DMS 273 treated with DMSO at 0.1 percent for 48 hours (cell line): Measurements from ENCODE around the gene TBCB.
A peak's percentile ranks its signal among the peaks of the same experiment; 100 is the strongest.

ENCODE experiments used
- DNase-seq: peaks from one replicate; lab custom pipeline; 2025; lab: John Stamatoyannopoulos, UW

The TBCB gene

DNA sequence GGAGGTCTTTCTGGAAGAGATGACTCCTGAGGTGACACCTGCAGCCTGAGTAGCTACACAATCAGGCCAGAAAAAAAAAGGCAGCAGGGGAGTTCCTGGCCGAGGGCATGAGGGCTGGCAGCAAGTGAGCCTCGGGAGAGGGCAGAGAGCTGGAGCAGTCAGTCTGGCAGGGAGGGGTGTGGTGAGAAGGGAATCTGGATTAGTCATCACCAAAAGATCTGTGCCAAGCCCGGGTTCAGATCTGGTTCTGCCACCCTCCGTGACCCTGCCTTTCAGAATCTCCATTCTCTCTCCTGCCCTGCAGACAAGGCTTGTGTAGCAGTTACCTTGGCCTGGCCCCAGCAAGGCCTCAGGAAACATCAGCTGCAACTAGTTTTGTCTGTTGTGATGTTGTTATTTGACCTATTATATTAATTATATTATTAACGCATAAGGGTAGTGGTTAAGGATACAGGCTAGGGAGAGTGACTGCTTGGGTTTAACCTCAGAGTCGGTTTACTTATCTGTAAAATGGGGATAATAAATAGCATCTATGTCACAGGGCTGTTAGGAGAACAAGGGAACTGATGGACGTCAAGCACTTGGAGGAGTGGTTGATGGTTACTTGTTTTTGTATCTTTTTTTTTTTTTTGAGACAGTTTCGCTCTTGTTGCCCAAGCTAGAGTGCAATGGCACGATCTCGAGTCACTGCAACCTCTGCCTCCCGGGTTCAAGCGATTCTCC is 21.9 kb downstream of the TBCB start:
- DNase-seq: peak; percentile 36

DNA sequence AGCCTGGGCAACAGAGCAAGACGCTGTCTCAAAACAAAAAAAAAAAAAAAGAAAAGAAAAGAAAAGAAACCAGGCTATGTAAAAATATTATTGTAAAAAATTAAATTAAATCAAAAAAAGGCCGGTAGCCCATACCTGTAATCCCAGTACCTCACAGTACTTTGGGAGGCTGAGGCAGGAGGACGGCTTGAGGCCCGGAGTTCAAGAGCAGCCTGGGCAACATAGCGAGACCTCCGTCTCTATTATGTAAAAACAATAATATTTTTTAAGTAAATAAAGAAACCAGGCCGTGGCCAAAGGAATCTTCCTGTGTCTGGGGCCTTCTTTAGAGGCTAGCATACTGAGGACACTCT is 23.8 kb downstream of the TBCB start:
- DNase-seq: no peak

DNA sequence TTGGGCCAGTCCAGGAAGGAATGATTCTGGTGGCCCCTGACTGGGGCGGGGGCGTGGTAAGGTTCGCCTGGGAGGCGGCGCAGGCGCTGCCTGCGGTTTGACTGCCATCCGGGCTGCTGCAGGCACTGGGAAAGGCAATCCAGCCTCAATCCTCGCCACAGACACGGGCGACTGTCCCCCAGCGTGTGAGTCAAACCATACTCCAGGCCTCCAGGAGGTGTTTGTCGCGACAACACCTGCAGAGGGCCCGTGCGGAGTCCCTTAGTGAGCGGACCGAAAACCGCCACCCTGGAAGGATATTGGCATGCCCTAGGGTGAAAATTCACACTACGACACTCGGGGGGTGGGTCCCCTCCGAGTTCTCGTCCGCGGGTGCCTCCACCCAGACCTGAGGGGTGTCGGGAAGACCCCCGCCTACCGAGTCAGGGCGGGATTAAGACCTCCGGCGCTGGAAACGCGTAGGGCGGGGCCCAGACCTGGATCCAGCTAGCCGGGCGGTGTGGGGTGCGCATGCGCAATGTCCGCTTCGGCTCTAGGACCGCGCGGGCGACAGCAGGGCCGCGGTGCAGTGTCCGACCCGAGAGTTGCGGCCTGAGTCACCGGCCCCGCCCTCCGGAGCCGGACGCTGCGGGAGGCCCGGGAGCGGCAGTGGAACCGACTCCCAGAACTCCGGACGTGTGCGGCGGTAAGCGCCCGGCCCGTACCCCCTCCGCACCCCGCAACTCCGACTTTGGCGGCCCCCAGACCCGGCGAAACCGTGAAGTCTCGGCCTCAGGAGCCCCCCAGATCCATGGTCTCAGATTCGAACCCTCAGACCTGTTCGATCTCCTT is 24.4 kb downstream of the TBCB start, which contains the start of gene CAPNS1:
CAPNS1 (plus strand) TSS at position 594 of the 831 bp plus-strand sequence. CDS start 946 bp downstream, outside the sequence.
- DNase-seq: peak; percentile 87

DNA sequence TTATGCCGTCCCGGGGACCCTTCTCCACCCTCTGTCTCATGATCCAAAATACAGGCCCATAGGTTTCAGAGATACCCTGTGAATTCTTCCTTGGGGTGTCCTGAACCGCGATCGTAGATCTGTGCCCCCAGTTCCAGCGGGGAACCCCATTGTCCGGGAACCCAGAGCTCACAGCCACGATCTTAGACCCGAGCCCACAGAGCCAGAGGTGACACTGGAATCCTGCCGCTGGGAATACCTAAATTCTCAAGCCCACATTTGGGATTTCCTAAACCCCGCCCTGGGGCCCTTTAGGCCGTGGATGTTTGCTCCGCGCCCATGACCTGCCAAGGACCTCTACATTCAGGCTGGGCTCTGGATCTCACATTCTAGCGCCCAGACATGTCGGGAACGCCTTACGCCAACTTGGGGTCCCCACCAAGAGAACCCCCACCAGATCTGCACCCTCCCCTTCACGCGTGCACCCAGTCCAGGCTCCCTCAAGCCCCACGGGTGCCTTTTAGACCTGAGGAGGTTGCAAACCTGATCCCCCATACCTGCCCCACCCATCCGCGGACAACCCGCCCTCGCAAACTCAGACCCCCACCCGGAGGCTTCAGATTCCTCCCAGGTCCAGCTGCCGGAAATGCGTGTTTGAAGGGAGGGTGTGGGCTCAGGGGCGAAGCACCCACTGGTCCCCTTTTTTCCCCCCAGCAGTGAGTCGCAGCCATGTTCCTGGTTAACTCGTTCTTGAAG is 25.2 kb downstream of the TBCB start:
- peak; percentile 29 for DNase-seq

DNA sequence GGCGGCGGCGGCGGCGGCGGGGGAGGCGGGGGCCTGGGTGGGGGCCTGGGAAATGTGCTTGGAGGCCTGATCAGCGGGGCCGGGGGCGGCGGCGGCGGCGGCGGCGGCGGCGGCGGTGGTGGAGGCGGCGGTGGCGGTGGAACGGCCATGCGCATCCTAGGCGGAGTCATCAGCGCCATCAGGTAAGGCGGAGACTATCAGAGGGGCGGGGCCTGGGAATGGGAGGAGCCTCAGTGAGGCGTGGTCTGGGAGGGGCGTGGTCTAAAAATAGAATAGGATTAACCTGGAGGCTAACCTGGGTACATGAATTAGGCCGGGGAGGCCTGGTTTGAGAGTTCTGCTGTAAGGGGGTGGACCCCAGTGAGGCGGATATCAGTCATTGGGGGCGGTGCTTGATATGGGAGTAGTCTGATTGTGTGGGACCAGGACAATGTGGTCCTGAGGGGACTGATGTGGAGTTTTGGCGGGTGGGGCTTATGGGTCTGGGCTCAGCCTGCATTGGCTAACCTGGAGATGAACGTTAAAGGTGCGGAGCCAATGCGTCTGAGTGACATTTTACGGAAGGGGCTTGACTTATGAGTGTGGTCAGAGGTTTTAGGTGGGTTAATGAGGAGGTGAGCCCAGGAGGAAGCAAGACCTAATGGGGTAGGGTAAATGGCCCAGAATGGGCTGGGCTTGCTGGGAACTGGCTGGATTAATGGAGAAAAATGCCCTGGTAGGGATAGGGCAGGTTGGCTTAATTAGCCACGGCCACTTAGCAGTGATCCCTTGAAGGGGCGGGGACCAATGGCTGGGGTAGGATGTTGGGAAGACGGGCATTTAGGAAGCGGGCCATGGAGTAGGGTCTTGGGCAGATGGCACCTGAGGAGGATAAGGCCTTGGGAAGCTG is 26.0 kb downstream of the TBCB start:
- DNase-seq: peak; percentile 33

DNA sequence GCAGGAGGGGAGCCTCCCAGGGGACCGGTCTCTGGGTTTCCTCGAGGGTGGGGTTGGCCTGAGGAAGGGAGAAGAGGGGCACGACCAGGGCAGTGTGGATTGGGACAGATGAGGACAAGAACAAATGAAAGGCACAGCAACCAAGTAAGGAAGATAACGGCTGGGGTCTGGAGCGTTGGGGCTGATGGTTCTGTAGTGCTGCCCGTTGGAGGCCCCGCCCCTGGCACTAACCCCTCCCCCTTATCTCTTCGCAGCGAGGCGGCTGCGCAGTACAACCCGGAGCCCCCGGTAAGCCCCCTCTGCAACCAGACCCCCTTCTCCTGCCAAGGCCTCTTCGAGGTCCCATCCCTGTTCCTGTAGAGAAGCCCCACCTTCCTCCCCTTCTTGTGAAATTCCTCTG is 26.8 kb downstream of the TBCB start:
- no peak for DNase-seq

DNA sequence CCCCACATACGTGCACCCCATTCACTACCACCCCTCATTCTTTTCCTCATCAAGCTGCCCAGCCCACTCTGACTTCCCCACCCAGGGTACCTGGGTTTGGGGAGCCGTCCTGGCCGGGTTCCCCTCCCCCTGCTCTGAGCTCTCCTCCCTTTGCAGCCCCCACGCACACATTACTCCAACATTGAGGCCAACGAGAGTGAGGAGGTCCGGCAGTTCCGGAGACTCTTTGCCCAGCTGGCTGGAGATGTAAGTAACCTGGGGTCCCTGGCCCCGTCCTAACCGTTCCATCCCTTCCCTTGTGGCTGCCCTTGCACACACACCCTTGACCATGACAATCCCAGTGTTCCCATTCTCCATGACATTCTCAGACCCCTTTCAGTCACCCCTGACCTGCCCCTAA is 27.2 kb downstream of the TBCB start:
- DNase-seq: no peak

DNA sequence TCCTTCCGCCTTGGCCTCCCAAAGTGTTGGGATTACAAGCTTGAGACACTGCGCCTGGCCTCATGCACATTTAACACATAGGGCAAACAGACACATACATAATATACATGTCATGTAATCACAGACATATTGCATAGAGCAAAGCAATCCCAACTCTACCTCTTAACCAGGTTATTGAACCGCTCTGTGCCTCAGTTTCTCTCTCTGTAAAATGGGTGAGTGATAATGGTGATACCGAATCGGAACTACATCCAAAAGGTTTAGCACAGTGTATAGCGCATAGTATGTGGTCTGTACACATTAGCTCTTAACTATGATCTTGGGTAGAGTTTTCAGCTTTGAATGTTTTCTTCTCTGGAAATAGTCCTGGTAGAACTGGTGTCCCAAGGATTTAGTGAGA is 29.4 kb downstream of the TBCB start:
- DNase-seq: no peak

DNA sequence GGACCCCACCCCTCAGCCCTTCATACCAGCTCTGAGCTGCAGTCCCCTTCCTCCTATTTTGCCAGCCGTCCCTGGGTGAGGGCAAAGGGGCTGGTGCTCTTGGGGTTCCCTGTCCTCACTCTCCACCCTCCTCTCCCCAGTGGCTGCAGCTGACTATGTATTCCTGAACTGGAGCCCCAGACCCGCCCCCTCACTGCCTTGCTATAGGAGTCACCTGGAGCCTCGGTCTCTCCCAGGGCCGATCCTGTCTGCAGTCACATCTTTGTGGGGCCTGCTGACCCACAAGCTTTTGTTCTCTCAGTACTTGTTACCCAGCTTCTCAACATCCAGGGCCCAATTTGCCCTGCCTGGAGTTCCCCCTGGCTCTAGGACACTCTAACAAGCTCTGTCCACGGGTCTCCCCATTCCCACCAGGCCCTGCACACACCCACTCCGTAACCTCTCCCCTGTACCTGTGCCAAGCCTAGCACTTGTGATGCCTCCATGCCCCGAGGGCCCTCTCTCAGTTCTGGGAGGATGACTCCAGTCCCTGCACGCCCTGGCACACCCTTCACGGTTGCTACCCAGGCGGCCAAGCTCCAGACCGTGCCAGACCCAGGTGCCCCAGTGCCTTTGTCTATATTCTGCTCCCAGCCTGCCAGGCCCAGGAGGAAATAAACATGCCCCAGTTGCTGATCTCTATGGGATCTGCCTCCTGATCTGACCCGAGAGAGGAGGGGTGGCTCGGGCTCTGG is 34.6 kb downstream of the TBCB start:
- no peak for DNase-seq

DNA sequence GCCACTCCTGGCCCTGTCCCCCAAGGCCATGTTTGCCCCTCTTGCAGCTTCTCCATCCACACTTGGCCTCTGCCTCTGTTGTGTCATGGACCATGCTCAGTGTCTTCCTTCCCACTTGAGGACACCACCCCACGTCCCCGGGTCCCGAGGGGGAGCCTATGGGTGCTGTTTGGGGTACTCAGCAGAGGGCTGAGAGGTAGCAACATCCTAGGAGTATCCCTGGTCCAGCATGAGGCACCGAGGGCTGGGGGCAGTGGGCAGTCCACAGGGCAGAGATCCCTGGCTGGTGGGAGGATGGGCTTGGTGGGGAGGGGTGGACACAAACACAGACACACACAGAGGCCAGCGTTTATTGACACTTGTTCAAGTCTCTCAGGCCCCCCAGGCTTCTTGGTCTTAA is 35.3 kb downstream of the TBCB start:
- DNase-seq: no peak

DNA sequence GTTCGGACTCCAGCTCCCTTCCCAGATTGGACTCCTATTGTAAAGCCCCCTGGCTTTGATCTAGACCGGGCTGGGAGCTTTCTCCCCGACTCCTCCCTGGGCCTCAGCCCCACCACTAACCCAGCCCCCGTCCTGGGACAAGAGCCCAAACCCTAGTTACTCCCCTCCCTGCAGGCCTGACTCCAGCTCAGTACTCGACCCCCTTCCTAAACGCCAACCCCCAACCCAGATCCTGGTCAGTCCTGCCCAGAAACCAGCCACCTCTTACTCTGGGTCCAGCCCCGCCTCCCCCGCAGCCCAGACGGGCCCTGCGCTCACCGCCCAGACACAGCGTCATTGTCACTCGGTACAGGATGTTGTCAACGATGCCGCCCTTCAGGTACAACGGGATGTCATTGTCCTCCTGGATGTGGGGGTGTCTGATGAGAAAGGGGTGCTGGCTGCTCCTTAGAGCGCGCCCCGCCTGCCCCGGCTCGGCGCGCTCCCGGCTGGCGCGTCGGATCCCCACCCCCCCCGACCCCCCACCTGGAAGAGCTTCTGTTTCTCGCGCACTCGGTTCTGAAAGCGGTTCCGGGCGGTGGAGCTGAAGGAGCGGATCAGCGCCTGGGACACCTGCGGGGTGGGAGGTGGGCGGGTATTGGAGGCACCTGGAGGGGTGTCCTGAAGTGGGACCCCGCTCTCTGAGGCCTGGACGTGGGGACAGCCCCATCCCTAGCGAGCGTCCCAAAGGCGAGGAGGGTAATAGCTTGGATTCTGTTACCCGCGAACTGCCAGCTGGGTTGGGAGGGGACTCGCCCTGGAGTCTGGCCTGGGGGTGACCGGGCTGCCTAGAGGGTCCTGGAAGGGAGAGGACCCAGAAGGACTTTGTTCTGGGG is 36.1 kb downstream of the TBCB start:
- DNase-seq: no peak

DNA sequence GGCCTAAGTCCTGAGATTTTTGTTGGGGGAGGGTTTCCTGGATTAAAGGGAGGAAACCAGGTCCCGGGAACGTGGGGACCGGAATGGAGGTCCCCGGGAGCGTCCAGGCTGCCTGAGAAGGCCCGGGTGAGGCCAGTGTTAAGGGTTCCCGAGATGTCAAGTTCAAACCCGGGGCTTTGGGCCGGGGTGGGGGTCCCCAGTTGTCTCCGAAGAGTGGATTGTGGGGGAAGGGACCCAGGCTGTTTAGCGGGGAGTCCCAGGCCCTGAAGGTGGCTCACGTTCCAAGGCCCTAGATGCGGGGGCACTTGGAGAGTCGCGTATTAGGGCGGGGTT is 36.7 kb downstream of the TBCB start:
- no peak for DNase-seq

DNA sequence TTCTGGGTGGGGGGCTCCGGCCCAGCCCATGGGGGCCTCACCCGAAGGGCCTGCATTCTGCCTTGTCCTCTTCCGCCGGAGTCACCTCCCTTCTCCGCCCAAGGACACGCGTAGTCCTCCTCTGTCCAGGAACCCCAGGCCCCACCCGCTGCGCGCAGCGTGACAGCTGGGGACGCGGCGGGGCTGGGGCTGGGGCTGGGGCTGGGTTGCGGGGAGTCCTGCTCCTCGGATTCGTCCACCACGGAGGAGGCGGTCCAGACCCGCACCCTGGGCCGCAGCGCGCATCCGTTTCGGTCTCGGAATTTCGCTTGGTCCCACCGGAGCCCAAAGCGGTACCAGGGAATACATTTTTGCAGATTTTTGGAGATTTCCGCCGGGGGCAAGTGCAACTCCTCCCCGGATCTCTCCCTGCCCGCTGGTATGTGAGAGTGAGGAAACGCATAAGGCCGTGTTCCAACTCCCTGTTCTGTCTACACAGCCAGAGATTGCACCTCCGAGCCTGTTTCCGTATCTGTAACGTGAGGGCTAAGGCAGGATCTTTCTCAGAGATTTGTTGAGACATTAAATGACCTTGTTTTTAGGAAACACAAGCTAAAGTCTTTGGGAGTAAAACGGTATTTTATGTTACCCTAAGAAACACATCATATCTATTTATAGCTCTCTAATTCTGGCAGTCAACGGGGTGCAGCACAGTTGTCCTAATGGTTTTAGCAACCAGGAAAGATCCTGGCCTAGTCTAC is 37.3 kb downstream of the TBCB start, which contains the start of gene COX7A1:
COX7A1 (minus strand) TSS at position 96 of the 740 bp plus-strand sequence; CDS start at position 56, 40 bp downstream.
- no peak for DNase-seq

DNA sequence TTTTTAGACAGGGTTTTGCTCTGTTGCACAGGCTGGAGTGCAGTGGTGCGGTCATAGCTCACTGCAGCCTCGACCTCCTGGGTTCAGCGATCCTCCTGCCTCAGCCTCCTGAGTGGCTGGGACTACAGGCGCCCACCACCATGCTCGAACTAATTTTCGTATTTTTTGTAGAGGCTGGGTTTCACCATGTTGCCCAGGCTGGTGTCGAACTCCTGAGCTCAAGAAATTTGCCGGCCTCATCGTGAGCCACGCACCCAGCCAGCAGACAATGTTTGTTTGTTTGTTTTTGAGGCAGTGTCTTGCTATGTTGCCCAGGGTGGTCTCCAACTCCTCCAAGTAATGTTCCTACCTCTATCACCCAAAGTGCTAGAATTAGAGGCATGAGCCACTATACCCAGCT is 37.9 kb downstream of the TBCB start:
- no peak for DNase-seq

DNA sequence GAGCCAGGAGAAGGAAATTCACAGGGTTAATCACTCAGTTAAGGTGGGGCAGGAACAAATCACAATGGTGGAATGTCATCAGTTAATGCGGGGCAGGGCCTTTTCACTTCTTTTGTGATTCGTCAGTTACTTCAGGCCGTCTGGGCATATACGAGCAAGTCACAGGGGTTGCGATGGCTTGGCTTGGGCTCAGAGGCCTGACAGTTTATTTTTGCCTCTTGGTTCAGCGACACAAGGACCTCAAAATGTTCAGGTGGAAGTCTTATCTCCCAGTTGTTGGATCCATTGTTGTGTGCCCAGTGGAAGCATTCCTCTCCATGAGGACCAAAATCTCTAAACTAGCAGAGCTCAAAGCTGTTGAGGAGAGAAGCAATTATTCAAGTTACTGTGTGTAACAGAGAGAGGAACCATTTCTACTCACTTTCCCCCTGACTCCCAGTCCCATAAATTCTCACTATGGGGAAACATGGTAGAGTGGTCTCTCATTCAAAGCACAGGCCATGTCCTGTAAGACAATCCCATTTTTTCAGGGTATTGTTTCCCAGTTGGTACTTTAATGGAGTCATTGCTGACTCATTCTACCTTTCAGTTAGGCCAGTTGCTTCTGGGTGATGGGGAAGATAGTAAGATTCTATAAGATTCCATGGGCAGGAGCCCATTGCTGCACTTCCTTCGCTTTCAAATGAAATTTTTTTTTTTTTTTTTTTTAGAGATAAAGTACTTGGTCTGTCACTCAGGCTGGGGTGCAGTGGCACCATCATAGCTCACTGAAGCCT is 45.7 kb downstream of the TBCB start:
- no peak for DNase-seq

DNA sequence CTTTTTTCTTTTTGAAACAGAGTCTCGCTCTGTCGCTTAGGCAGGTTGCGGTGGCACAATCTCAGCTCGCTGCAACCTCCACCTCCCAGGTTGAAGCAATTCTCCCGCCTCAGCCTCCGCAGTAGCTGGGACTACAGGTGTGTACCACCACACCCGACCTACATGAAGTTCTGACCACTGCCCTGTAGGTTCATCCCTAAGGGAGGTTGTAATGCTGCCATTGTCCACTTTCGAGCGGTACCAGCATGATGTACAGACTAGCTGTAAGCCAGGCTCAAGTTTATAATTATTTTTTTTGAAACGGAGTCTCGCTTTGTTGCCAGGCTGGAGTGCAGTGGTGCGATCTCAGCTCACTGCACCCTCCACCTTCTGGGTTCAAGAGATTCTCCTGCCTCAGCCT is 48.5 kb downstream of the TBCB start:
- DNase-seq: no peak

DNA sequence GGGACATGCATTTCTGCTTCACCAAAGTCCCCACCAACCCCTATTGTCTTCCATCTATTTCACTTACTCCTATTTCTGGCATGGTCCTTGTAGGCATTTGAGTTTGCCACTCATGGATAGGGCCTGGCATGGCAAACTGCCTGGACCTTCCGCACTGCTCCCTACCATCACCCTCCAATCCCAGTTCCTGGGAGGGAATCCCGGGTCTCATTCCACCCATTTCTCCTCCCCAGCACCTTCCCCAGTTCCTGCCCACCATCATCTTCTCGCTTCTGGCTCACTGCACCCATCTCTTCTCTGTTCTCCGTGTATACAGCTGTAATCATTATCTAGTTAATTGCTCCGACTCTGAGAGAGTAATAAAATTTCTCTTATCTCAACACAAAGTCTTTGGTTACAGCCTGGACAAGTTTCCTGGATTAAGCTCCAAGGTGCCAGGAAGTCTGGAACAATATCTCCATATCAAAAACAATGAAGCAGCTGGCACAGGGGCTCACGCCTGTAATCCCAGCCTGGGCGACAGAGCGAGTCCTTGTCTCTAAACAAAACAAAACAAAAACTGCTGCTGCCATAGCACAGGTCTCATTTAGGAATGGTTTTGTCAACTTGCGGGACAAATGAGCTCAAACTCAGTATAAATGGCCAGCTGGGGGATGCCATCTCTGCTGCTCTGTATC is 54.0 kb downstream of the TBCB start:
- peak; percentile 86 for DNase-seq

DNA sequence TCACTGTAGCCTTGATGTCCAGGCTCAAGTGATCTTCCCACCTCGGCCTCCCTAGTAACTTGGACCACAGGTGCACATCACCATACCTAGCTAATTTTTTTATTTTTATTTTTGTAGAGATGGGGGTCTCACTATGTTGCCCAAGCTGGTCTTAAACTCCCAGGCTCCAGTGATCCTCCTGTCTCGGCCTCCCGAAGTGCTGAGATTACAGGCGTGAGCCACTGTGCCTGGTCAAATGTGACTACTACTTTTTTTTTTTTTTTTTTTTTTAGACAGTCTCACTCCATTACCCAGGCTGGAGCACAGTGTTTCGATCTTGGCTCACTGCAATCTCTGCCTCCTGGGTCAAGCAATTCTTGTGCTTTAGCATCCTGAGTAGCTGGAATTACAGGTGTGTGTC is 57.6 kb downstream of the TBCB start:
- no peak for DNase-seq
